Type B pancreatic cell (in vitro differentiated cells): Measurements from ENCODE around the gene COA8. TPM values are rescaled to one million over a fixed set of nuclear protein-coding genes. Genes with fewer than 3 reads are reported as not detected.

Experiments used
- DNase-seq: peaks from one replicate; pipeline ENCODE4 v3.0.0; 2021; ENCODE audit warnings: mixed read lengths; ENCODE audit not compliant: unreplicated experiment; ENCODE audit errors: extremely low spot score
- H3K27ac Mint-ChIP-seq: 2 replicates; pipeline ENCODE4 v1.8.0; 2021; ENCODE audit warnings: mild to moderate bottlenecking, mixed read lengths
- H3K27me3 Mint-ChIP-seq: 2 replicates; pipeline ENCODE4 v1.8.0; 2021; ENCODE audit warnings: mixed read lengths
- H3K36me3 Mint-ChIP-seq: 2 replicates; pipeline ENCODE4 v1.8.0; 2021; ENCODE audit warnings: mixed read lengths
- H3K4me1 Mint-ChIP-seq: one replicate; pipeline ENCODE4 v1.8.0; 2021; ENCODE audit warnings: mixed read lengths; ENCODE audit not compliant: unreplicated experiment
- H3K4me3 Mint-ChIP-seq: 2 replicates; pipeline ENCODE4 v1.8.0; 2021; ENCODE audit warnings: mild to moderate bottlenecking, mixed read lengths
- H3K9me3 Mint-ChIP-seq: 2 replicates; pipeline ENCODE4 v1.8.0; 2021; ENCODE audit warnings: mixed read lengths
- total RNA-seq: library from RNA; stranded (reverse); gene quantifications from 2 replicates; pipeline ENCODE4 v1.2.1, GENCODE V29; 2021; ENCODE audit warnings: low replicate concordance
- TF ChIP-seq, protein P1 (sequence below): fragments of 200-600 bp; sonication (generic); conservative IDR thresholded peaks from 2 replicates; pipeline ENCODE4 v1.5.0; 2021; ENCODE audit warnings: antibody characterized with exemption, mild to moderate bottlenecking

COA8 gene
- total RNA-seq, 1 donor from 2014 or later: 42.5 TPM

DNA sequence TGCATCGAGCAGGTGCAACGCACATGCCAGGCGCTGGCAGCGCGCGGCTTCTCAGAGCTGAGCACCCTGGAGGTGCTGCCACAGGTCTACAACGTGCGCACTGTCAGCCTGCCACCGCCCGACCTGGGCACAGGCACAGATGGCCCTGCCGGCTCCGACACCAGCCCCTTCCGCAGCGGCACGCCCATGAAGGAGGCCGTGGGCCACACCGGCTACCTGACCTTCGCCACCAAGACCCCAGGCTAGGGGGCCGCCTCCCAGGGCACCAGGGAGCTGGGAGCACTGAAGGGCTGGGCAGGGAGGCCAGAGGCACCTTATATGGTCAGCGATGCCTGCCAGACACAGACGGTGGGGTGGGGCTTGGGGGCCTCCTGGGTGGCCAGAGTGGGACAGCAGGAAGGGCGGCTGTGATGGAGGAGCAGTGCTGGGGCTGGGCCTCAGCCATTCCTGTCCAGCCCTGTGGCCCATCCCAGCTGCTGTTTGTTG, 28.1 kb upstream of the COA8 start:
- Mint-ChIP-seq H3K27me3 (no peaks in the 10 kb centered on the region), H3K4me1 (peaks cover 4% of the 10 kb centered on the region), H3K9me3 (no peaks in the 10 kb centered on the region), H3K36me3 (no peaks in the 10 kb centered on the region), H3K4me3 (no peak overlapping the region), H3K27ac (no peak overlapping the region)
- no peak for DNase-seq
- TF ChIP-seq, protein P1, sequence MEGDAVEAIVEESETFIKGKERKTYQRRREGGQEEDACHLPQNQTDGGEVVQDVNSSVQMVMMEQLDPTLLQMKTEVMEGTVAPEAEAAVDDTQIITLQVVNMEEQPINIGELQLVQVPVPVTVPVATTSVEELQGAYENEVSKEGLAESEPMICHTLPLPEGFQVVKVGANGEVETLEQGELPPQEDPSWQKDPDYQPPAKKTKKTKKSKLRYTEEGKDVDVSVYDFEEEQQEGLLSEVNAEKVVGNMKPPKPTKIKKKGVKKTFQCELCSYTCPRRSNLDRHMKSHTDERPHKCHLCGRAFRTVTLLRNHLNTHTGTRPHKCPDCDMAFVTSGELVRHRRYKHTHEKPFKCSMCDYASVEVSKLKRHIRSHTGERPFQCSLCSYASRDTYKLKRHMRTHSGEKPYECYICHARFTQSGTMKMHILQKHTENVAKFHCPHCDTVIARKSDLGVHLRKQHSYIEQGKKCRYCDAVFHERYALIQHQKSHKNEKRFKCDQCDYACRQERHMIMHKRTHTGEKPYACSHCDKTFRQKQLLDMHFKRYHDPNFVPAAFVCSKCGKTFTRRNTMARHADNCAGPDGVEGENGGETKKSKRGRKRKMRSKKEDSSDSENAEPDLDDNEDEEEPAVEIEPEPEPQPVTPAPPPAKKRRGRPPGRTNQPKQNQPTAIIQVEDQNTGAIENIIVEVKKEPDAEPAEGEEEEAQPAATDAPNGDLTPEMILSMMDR: no peak

DNA sequence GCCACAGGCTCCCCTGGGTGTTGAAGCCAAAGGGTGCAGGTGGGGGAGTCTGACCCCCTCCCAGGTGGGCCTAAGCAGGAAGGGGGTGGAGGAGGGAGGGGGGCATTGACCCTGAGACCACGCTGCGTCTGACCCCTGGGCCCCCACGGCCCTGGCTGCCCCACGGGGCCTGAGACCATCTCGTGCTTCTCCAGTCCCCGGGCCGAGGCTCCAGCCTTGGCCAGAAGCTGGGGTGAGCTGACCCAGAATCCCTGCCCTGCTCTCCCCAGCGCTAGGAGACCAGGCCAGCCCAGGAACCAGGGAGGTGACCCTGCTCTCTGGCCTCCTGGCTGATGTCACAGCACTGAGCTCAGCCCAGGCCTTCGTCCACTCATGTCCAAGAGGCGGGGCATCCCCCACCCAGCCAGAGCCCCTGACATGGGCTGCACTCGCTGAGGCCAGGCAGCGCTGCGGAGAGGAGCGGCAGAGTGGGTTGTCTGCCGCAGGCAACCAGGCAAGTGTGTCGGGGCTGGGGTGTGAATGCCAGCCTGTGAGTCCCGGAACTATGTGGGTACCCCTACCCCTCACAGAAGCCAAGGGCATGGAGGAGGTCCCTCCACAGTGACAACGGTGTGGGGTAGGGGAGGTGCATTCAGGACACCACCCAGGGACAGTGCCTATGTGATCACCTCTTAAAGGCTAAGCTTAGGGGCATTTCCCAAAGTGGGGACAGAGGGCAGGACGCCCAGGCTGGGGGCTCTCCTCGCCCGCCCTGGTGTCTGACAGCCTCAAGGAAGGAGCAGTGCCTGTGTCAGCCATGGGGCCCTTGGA, 27.5 kb upstream of the COA8 start:
- Mint-ChIP-seq H3K27ac (no peak overlapping the region), H3K27me3 (no peaks in the 10 kb centered on the region), H3K9me3 (no peaks in the 10 kb centered on the region), H3K4me3 (no peak overlapping the region), H3K4me1 (peaks cover 4% of the 10 kb centered on the region), H3K36me3 (no peaks in the 10 kb centered on the region)
- DNase-seq: no peak
- TF ChIP-seq, protein P1: no peak

DNA sequence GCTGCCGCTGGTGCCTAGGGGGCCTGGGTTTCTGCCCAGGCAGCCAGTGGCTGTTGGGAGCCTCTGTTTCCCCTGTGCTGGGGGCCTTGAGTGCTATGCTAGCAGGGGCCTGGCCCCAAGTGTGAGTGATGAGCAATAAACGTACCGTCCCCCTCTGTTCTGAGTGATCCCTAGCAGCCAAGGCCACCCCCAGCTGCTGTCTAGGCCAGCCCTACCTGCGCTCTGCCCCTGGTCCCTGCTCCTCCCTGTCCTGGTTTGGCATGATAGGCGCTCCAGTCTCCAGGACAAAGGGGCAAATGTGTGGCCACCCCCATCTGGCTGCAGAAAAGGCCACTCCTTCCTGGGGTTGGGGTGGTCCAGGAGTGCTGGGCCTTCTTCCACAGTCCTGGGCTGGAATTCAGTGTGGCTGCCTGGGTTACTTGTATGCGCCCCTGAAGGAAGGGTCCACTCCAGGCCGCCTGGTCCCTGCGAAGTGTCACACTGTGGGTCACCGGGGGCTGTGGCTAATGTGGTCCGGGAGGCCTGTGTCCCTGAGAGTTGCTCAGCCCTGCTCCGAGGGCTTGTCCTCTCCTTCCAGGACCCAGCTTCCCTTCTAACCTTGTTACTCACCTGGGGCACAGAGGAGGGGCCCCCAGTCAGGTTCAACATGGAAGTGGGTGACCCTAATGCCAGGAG, 26.7 kb upstream of the COA8 start:
- H3K27me3 Mint-ChIP-seq: no peaks in the 10 kb centered on the region
- no peak overlapping the region for H3K4me3 Mint-ChIP-seq
- no peaks in the 10 kb centered on the region for H3K36me3 Mint-ChIP-seq
- TF ChIP-seq, protein P1: no peak
- H3K27ac Mint-ChIP-seq: no peak overlapping the region
- H3K4me1 Mint-ChIP-seq: peaks cover 6% of the 10 kb centered on the region
- DNase-seq: no peak
- H3K9me3 Mint-ChIP-seq: no peaks in the 10 kb centered on the region

- H3K27ac Mint-ChIP-seq: no peak overlapping the region
- peaks cover 6% of the 10 kb centered on the region for H3K4me1 Mint-ChIP-seq
These were observed 26.1 kb upstream of the COA8 start for GRCh38 chr14:103536693-103537092.

DNA sequence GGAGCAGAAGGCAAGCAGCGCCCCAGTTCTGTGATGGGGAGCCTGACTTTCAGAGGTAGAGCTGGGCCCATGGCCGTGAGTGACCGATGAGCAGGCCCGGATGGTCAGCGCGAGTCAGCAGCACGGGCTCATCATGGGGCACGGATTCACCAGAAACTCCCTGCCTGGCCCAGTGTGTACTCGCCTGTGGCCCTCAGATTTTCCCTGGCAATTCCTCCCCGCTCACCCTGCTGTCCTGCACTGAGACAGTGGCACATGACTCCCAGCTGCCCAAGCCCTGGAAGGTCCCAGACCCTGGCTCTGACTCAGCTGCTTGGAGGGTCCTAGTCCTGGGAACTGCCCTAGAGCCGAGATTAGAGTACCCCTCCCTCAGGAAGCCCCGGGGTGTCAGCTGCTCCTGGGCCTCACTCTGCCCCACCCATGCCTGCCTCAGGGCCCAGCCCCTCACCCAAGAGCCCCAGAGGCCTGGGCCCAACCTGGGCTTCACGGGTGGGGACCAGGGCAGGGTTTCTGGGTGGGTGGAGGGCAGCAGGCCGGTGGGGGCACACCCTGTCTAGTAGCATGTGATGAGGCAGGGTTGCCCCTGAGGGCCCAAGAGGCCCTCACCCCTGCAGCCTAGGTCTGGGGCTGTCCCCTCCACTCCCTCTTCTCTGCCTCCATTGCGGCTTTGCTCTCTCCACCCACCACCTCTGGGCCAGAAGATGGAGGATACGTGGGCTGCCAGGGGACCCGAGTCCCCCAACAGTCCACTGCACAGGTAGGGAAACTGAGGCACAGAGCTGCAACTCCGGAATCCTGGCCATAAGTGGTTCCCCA, 25.4 kb upstream of the COA8 start:
- Mint-ChIP-seq H3K27me3 (no peaks in the 10 kb centered on the region), H3K27ac (no peak overlapping the region), H3K4me1 (peaks cover 6% of the 10 kb centered on the region), H3K36me3 (no peaks in the 10 kb centered on the region), H3K9me3 (no peaks in the 10 kb centered on the region), H3K4me3 (no peak overlapping the region)
- no peak for DNase-seq
- TF ChIP-seq, protein P1: no peak

More at GRCh38 chr14:103536693-103537092, 26.1 kb upstream of the COA8 start:
- no peak for DNase-seq
- Mint-ChIP-seq H3K9me3 (no peaks in the 10 kb centered on the region), H3K4me3 (no peak overlapping the region), H3K36me3 (no peaks in the 10 kb centered on the region), H3K27me3 (no peaks in the 10 kb centered on the region)
- TF ChIP-seq, protein P1: no peak
